GM21526 (cell line): Measurements from ENCODE around the gene IGF1R.
"Not testable (repeated sequence)": the region's sequence is repeated elsewhere in the genome, so short reads cannot be mapped to it uniquely, and the experiment has no call there.

Experiments used
- ATAC-seq: cut with Tn5 transposase; IDR thresholded peaks from one replicate; pipeline ENCODE4 v1.9.1; 2021; ENCODE audit warnings: moderate library complexity; ENCODE audit not compliant: unreplicated experiment, low FRiP score

Gene IGF1R

DNA sequence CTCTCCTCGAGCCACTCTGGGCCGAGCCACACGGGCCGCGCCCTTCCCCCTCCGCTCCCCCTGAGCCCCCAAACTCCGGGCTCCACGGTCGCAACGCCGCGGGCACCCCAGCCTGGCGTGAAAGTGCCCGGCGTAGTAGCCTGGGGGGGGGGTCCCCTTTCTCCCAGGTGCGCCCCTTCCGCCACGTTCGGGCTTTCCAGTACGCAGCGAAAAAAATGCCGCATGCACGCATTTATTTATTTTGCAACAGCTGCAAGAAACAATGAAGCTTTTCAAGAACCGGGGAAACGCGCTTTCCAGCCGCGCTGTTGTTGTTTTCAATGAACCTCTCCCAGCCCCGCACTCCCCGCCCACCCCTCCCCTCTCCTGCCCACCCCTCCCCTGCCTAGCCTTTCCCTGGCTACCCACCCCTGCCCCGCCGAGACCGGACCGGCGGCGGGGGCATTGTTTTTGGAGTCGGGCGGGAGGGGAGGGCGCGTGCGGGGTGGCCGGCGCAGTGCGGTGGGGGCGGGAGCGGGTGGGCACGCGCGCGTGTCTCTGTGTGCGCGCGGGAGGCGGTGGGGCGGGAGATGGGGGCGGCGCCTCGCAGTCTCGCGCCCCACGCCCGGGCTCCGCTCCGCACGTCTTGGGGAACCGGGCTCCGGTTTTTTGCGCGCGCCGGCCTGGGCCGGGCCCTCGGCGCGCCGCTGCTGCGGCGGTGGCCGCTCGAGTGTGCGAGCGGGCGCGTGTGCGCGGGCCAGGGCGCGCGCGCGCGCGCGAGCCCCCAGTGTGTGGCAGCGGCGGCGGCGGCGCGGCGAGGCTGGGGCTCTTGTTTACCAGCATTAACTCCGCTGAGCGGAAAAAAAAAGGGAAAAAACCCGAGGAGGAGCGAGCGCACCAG, at the start of gene IGF1R:
TSS of gene IGF1R (plus strand) at position 766 of the 880 bp plus-strand sequence. CDS start 1,043 bp downstream, outside the sequence.
- peak; percentile 59 for ATAC-seq

DNA sequence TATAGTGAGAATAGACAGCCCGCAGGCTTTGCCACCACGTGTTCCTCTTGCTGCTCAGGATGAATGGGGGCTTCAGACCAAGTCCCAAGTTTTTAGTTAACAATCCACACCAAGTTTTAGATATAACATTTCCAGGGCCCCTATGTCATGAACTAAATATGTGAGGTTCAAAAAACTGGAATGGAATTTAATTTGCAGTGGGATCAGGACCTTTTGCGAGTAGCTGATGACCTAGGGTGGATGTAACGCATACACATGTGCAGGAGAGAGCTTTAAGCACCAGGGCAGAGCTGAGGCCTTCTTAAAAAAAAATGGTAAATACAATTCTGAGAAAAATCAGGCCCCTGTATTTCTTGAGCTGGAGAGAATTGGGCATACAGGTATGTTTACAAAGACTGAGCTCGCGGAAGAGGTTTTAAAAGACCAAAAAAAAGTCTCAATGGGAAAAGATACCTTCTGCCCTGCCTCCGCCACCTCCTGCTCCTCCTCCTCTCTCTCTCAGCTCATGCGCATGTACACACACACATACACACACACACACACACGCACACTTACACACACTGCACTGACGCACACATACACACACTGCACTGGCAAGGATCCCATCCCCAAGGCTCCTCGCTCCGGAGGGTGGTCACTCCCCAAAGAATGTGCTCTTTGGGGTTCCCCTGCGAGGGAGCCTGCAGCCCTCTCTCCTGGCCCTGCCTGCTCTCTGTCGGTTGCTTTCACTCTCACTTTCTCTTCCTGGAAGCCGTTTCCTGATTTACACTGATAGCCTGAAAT, 48.2 kb upstream of the IGF1R start:
- peak; percentile 94 for ATAC-seq

- ATAC-seq: no peak
Observed at GRCh38 chr15:98604983-98605382, 43.4 kb upstream of the IGF1R start.

- ATAC-seq: no peak
Observed at GRCh38 chr15:98609144-98609852, 39.0 kb upstream of the IGF1R start.

GRCh38 chr15:98610991-98611390, 37.3 kb upstream of the IGF1R start:
- no peak for ATAC-seq

DNA sequence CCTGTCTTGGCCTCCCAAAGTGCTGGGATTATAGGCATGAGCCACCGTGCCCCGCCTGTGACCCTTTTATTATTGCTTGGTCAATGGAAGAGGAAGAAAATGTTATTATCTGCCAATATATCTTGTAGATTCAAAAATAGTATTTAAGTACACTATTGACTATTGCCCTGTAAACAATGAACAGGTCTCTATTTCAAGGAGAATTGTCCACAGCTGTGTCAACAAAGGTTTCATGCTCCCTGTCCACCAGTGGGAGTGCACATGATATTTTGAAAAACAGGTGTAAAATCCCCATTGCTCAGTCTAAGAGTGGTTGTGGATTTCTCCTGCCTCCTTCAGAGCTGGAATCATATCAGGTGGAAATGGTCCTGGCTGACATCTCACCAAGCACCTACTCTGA, 36.5 kb upstream of the IGF1R start:
- ATAC-seq: no peak

DNA sequence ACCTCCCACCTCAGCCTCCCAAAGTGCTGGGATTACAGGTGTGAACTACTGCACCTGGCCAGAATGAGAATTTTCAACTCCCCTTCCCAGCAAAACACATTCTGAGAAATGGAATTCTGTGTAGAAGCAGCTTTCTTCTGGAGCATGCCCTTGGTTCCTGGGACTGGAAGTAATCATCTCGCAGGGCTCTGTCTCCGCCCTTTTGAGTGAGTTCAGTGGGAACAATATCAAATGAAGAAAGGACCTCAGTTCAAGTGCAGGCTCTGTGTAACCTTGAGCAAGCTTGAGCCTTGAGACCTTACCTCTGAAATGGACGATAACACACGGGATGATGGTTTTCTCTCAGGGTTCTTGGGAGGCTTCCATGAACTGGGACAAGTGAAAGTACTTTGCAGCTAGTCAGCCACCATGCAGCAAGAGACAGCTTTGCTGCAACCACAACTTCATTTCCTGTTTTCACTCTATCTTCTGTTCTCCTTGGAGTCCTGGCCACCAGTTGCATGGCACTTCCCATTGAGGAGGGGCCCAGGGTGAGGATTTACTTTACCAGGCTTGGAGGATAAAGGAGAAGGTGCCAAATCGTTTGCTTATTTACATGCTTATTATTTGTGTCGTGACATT, 35.7 kb upstream of the IGF1R start:
- no peak for ATAC-seq

GRCh38 chr15:98614681-98615080, 33.7 kb upstream of the IGF1R start:
- no peak for ATAC-seq

DNA sequence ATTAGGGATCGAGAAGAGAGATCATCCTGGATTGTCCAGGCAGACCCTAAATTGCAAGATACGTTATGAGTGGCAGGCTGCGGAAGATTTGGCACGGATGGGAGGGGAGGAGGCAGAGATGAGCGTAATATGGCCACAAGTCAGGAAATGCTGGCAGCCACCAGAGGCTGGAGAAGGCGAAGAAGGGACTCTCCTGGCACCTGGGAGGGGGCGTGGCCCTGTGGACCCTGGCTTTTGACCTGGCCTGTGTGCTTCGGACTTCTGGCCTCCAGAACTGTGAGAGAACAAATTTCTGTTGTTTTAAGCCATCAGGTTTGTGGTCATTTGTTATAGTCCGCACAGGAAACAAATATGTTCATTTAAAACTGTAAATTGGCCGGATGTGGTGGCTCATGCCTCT, 31.9 kb upstream of the IGF1R start:
- no peak for ATAC-seq

DNA sequence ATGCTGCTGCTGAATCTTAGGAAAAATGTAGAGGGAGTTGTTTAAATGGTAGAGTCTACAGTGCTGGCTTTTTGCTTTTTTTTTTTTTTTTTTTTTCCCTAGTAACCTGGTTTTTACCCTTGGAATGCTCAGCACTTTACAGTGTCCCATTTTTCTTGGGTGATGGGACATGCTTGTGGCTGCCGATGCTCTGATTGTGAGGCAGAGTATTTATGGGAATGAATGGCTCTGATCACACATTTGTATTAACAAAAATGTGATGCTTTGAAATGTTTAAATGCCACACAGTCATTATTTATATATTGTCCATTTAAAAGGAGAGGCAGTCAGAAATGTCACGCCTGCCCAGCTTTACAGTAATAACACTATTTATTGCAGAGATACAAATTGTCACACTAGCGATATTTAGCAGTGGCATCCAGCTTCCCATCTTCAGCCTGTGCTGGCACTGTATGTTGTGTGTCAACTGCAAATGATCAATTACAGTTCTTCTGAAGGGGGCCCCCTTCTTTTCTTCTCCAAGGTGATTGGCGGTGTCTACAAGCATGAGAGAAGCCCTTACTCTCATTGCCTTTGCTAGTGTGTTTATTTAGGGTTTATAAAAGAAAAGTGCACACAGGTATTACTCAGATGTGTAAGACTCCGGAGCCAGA, 30.9 kb upstream of the IGF1R start:
- no peak for ATAC-seq

DNA sequence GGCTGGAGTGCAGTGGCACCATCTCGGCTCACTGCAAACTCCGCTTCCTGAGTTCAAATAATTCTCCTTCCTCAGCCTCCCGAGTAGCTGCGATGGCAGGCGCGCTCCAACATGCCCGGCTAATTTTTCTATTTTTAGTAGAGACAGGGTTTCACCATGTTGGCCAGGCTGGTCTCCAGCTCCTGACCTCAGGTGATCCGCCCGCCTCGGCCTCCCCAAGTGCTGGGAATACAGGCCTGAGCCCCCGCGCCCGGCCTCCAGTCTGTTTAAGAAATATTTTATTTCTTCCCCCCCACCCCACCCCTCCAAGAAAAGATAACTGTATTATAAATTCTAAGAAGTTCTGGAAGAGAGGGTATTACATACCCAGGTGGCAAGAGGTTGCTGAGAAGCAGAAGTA, 29.8 kb upstream of the IGF1R start:
- ATAC-seq: not testable (repeated sequence)

DNA sequence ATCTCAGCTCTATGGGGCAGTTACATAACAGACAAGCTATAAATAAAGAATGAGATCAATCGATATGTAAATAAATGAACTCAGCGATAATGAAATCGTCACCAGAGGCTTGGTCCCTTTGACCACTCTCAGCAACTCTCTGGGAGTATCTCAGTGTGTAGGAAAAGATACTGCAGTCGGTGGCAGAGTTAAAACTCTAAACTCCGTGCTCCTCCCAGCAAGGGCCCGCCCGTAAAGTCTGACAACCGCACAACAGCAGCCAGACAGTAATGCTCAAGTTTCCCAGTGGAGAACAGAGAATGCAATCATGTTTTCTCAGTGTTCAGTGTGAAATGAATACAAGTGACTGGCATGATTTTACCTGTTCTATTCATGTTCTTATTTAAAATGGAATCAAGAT, 28.3 kb upstream of the IGF1R start:
- no peak for ATAC-seq

DNA sequence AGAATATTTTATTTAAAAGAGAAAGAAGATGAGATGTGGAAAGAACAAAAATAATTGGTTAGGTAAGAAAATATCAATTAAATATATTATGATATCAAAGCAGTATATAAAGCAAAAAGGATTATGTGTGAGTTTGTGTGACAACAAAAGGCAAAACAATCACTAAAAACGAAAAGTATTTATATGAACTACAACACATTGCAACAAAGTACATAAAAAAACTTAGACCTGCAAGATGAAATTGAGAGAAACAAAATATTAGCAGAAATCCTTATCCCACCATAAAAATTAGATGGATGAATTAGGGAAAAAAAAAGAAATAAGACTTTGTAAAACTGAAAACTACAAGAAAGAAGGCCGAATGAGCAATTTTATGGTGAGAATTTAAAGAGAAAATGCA, 27.3 kb upstream of the IGF1R start:
- ATAC-seq: no peak

GRCh38 chr15:98625614-98626013, 22.7 kb upstream of the IGF1R start:
- no peak for ATAC-seq

- no peak for ATAC-seq
Observed at GRCh38 chr15:98626153-98626552, 22.2 kb upstream of the IGF1R start.

- ATAC-seq: no peak
Observed at GRCh38 chr15:98628216-98628615, 20.1 kb upstream of the IGF1R start.

- ATAC-seq: no peak
Observed at GRCh38 chr15:98635848-98636247, 12.5 kb upstream of the IGF1R start.

GRCh38 chr15:98643115-98643514, 5.2 kb upstream of the IGF1R start:
- ATAC-seq: no peak

- no peak for ATAC-seq
Observed at GRCh38 chr15:98646546-98647025, 1.8 kb upstream of the IGF1R start.
